Keratinocyte (primary cell): Measurements from ENCODE around the gene KCNN2. TPM values are rescaled to one million over a fixed set of nuclear protein-coding genes. Genes with fewer than 3 reads are reported as not detected.
"Not testable (repeated sequence)": the region's sequence is repeated elsewhere in the genome, so short reads cannot be mapped to it uniquely, and the experiment has no call there.

Experiments
- DNase-seq: peaks from one replicate; pipeline ENCODE4 v3.0.0-alpha.2; 2011; ENCODE audit warnings: low read depth, missing footprints, low spot score
- FAIRE-seq: peaks from 2 replicates; lab custom pipeline; 2011; peaks lifted over from hg19 to GRCh38; lab: Jason Lieb, UNC
- H2AFZ ChIP-seq: 2 replicates; pipeline ENCODE4 v1.6.0; 2012; ENCODE audit warnings: low read length, control low read depth, inconsistent platforms; ENCODE audit not compliant: control insufficient read depth
- H3K27ac ChIP-seq: 2 replicates; pipeline ENCODE4 v1.5.1; 2011; ENCODE audit warnings: low read length; ENCODE audit not compliant: control insufficient read depth, insufficient read depth
- H3K27me3 ChIP-seq: 3 replicates; pipeline ENCODE4 v1.6.0; 2011; ENCODE audit warnings: low read length; ENCODE audit not compliant: control insufficient read depth, insufficient read depth; ENCODE audit errors: extremely low read depth
- H3K36me3 ChIP-seq, 2 experiments: 2 replicates in 1 of 2; 3 replicates in 1 of 2; pipeline ENCODE4 v1.5.1; 2011; ENCODE audit warnings: low read length in 2 of 2, mild to moderate bottlenecking in 1 of 2; ENCODE audit not compliant: control insufficient read depth in 2 of 2, insufficient read depth in 2 of 2; ENCODE audit errors: extremely low read depth in 1 of 2
- H3K4me1 ChIP-seq: 3 replicates; pipeline ENCODE4 v1.5.1; 2011; ENCODE audit warnings: low read length; ENCODE audit not compliant: control insufficient read depth, insufficient read depth; ENCODE audit errors: extremely low read depth
- H3K4me2 ChIP-seq: 3 replicates; pipeline ENCODE4 v1.6.0; 2011; ENCODE audit warnings: low read depth, low read length; ENCODE audit not compliant: control insufficient read depth, insufficient read depth; ENCODE audit errors: extremely low read depth
- H3K4me3 ChIP-seq, 3 experiments: fragments of 200-600 bp in 1 of 3; sonication (generic) in 1 of 3; 2 replicates in 2 of 3; 3 replicates in 1 of 3; pipeline ENCODE4 v1.5.1; 2011 to 2016; ENCODE audit warnings: low read length in 3 of 3, mild to moderate bottlenecking in 3 of 3, control low read depth in 2 of 3, inconsistent platforms in 1 of 3, low read depth in 1 of 3, mixed read lengths in 1 of 3, mixed run types in 1 of 3, moderate library complexity in 1 of 3; ENCODE audit not compliant: control insufficient read depth in 2 of 3, insufficient read depth in 2 of 3; ENCODE audit errors: extremely low read depth in 1 of 3
- H3K79me2 ChIP-seq: 2 replicates; pipeline ENCODE4 v1.6.0; 2012; ENCODE audit warnings: low read length; ENCODE audit not compliant: control insufficient read depth, insufficient read depth
- H3K9ac ChIP-seq: 3 replicates; pipeline ENCODE4 v1.6.0; 2011; ENCODE audit warnings: low read length; ENCODE audit not compliant: control insufficient read depth, insufficient read depth; ENCODE audit errors: extremely low read depth
- H3K9me1 ChIP-seq: 3 replicates; pipeline ENCODE4 v1.6.0; 2011; ENCODE audit warnings: low read length; ENCODE audit not compliant: control insufficient read depth, insufficient read depth; ENCODE audit errors: extremely low read depth
- H3K9me3 ChIP-seq: 2 replicates; pipeline ENCODE4 v1.5.1; 2012; ENCODE audit warnings: low read depth, low read length; ENCODE audit not compliant: control insufficient read depth
- H4K20me1 ChIP-seq: 3 replicates; pipeline ENCODE4 v1.6.0; 2011; ENCODE audit warnings: low read length; ENCODE audit not compliant: control insufficient read depth, insufficient read depth; ENCODE audit errors: extremely low read depth
- EZH2 ChIP-seq: IDR thresholded peaks from one replicate; pipeline ENCODE4 v1.6.1; 2012; ENCODE audit warnings: inconsistent platforms, mild to moderate bottlenecking, low read length, moderate library complexity
- dilution Hi-C: fragments of 300-500 bp; cut with MboI; formaldehyde crosslinking; loops from one replicate; pipeline ENCODE4 v1.7.0; 2020; ENCODE audit warnings: low sequenced_read_pairs; ENCODE audit not compliant: extremely low pct_ligation_motif_present
- polyA plus RNA-seq, 5 experiments: library from polyadenylated mRNA; depleted of rRNA in 3 of 5; stranded (reverse) in 3 of 5; stranded (forward) in 1 of 5; unstranded in 1 of 5; fragments of >200 nt; gene quantifications; 1 replicate in 1 of 5; 2 replicates in 3 of 5; 3 replicates in 1 of 5; pipeline versions ENCODE4 v1.2.1 to v1.2.3, GENCODE V29; 2011 to 2012; ENCODE audit warnings: missing spikeins in 2 of 5, low read depth in 1 of 5, low replicate concordance in 1 of 5
- TF ChIP-seq, protein P1 (sequence below), 3 experiments: IDR thresholded peaks in 1 of 3; conservative IDR thresholded peaks in 1 of 3; optimal IDR thresholded peaks in 1 of 3; 2 replicates in 2 of 3; 3 replicates in 1 of 3; pipeline versions ENCODE3 to v1.5.1; 2011; ENCODE audit warnings: low read length in 3 of 3, mild to moderate bottlenecking in 3 of 3, moderate library complexity in 2 of 3, control low read depth in 1 of 3, inconsistent platforms in 1 of 3; ENCODE audit not compliant: insufficient read depth in 2 of 3; ENCODE audit errors: extremely low read depth in 1 of 3

KCNN2 gene
- polyA plus RNA-seq, 1 donor (not counting 4 experiments of a cell fraction or from before 2014, with no cell fraction given) = 0.09 TPM

DNA sequence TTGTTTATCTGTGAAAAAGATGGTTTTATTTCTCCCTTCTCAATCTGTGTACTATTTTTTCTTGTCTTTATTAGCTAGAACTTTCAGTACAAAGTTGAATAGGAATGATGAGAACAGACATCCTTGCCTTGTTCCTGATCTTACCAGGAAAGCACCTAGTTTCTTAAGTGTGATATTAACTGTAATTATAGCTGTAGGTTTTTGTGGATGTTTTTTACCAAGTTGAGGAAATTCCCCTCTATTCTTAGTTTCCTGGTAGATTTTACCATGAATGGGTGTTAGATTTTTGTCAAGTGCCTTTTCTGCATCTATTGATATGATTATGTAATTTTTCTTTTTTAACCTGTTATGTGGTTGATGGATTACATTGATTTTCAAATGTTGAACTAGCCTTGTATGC, 68.7 kb downstream of the KCNN2 start:
- DNase-seq = no peak
- TF ChIP-seq, protein P1, sequence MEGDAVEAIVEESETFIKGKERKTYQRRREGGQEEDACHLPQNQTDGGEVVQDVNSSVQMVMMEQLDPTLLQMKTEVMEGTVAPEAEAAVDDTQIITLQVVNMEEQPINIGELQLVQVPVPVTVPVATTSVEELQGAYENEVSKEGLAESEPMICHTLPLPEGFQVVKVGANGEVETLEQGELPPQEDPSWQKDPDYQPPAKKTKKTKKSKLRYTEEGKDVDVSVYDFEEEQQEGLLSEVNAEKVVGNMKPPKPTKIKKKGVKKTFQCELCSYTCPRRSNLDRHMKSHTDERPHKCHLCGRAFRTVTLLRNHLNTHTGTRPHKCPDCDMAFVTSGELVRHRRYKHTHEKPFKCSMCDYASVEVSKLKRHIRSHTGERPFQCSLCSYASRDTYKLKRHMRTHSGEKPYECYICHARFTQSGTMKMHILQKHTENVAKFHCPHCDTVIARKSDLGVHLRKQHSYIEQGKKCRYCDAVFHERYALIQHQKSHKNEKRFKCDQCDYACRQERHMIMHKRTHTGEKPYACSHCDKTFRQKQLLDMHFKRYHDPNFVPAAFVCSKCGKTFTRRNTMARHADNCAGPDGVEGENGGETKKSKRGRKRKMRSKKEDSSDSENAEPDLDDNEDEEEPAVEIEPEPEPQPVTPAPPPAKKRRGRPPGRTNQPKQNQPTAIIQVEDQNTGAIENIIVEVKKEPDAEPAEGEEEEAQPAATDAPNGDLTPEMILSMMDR (optimal IDR thresholded peaks at IDR 0.05 in 1 of 3, IDR thresholded peaks at IDR 0.05 in 1 of 3, conservative IDR thresholded peaks at IDR 0.05 in 1 of 3; ENCODE audit: extremely low read depth in 1 of 3, insufficient read depth in 2 of 3, low read length in 3 of 3) = no peak
- TF ChIP-seq EZH2 = no peak

DNA sequence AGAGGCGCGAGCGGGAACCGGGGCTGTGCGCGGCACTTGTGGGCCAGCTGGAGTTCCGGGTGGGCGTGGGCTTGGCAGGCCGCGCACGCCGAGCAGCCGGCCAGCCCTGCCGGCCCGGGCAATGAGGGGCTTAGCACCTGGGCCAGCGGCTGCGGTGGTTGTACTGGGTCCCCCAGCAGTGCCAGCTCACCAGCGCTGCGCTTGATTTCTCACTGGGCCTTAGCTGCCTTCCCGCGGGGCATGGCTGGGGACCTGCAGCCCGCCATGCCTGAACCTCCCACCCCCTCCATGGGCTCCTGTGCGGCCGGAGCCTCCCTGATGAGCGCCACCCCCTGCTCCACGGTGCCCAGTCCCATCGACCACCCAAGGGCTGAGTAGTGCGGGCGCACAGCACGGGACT, 70.8 kb downstream of the KCNN2 start:
- DNase-seq, H3K9ac ChIP-seq, H2AFZ ChIP-seq, H3K4me1 ChIP-seq, H3K4me3 ChIP-seq, H3K9me1 ChIP-seq, H3K79me2 ChIP-seq, H3K27me3 ChIP-seq, H3K9me3 ChIP-seq, dilution Hi-C loops, H4K20me1 ChIP-seq, H3K4me2 ChIP-seq, H3K27ac ChIP-seq, H3K36me3 ChIP-seq, FAIRE-seq: not testable (repeated sequence)

More for the DNA sequence above, 68.7 kb downstream of the KCNN2 start:
- dilution Hi-C loops = no loop called here
- Histone ChIP-seq H3K4me1 (no peaks in the 10 kb centered on the region), H3K4me3 (no peak overlapping the region), H3K9me3 (no peaks in the 10 kb centered on the region), H3K9me1 (no peaks in the 10 kb centered on the region), H3K27me3 (no peaks in the 10 kb centered on the region), H3K4me2 (no peak overlapping the region), H3K9ac (no peak overlapping the region), H3K27ac (no peak overlapping the region), H3K36me3 (no peaks in the 10 kb centered on the region), H3K79me2 (no peaks in the 10 kb centered on the region), H2AFZ (no peak overlapping the region), H4K20me1 (no peaks in the 10 kb centered on the region)
- no peak for FAIRE-seq
